HG03108 (cell line): ENCODE measurements around the gene GRIN1.

Source experiments
- ATAC-seq: cut with Tn5 transposase; IDR thresholded peaks from one replicate; pipeline ENCODE4 v1.9.1; 2021; ENCODE audit warnings: moderate library complexity; ENCODE audit not compliant: unreplicated experiment

Gene GRIN1

DNA sequence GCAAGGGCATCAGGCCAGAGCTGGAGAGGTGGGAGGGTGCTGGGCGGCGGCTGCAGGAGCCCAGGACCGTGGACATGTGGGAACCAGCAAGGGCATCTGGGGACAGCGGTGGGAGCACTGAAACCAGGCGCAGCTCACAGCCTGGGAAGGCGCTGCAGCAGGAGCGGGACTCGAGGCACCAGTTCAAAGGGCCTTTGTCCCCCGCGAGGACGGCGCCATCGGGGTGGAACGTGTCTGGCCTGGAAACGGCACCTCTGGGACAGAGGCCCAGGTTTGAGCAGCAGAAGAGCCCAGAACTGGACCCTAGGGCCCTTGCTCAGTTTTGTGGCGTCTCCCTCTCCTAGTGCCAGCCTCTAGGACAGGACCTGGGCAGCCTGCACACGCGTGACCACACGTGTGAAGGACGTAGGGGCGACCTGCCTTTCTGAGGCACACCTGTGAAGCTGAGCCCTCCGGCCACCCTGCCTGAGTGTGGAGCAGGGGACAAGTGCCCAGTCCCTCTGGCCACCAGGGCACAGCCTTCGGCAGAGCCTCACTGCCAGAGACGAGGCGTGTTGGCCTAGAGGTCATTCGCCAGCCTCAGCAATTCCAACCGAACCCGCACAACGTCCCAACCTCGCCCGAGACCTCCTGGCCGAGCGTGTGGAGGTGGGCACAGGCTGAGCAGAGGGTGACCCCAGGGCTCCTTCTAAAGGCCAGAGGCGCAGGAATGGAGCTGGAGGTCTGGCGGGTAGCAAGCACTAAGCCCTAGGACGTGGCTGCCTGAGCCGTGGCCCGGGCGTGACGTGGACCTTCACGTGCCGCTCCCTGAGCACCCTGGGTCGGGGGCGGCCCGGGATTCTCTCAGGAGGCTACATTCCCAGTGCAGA is 35.1 kb downstream of the GRIN1 start:
- no peak for ATAC-seq

DNA sequence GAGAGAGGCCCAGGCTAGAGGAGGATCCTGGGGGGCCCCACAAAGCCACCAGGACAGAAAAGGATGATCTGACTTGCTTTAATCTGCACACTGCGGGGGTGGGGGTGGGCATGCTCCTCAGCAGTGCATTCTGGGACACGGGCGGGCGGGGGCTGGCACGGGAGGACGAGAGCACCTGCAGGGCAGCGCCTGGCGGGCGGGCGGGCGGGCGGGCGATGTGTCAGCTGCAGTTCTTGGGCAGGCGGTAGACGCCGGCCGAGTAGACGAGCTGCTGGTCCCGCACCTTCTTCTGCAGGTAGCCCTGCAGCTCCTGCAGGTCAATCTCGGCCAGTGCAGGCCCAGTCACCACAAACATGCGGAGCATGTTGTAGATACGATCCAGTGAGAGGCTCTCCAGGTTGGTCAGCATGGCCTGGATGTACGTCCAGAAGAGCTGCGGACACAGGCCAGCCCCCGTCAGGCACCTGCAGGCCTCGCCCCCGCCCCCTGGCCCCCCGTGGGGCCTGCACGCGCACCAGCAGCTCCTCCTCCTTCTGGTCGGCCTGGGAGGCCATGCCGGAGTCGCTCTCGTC is 35.9 kb downstream of the GRIN1 start:
- no peak for ATAC-seq

DNA sequence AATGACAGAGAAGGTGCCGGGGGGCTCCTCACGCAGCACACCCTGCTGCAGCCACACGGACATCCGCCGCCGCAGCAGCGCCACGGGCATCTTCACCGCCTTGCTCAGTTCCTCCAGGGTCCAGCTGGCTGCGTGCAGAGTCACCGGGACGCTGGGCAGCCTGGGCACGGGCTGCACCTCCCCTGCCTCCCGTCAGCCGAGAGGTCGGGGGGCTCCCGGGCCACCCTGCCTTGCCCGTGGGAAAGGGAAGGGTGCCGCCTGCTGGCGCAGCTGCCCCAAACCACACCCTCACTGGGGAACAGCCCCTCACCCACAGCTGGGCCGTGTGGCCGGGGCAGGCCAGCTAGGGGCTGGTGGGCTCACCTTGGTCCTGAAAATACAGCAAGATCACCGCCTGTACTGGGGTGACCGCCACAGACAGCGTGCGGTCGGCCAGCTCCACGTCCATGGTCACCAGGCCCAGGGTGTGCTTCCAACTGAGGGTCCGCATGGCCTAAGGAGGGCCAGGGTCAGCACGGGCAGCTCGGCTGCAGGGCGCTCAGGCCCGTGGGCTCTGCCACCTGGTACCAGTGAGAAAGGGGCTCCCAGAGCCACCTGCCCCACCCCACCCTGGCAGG is 36.5 kb downstream of the GRIN1 start:
- ATAC-seq: no peak

DNA sequence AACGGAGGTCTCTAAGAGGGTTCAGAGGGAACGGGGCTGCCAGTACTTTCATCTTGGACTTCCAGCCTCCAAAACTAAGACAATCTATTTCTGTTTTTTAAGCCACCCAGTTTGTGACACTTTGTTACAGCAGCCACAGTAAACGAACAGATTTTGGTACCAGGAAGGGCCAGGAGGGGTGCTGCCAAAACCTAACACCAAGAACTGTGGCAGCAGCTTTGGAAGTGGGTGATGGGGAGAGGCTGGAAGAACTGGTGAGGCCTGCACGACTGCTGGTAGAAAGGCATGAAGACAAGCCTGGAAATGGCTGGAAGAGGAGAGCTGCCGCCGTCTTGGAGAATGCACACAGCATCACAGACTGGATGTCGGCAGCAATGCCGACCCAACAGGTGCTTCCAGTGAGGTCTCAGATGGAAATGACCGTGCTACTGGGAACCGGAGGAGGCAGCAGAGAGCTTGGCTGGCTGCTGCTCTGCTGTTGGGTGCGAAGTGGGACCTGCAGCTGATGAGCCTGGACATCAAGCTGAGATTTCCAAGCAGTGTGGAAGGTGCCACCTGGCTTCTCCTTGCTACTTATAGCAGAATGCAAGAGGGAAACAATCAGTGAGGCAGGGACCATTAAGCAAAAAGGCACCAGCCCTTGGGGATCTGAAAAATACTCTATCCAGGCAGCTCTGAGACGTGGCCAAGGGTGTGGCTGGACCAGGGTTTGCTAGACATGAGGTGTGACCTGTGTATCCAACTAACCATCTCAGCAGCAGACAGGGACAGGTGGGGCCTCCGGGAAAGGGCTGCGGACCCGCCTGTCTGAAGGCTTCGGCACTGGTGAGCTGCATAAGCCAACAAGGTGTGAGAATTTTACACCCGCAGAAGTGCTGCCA is 37.6 kb downstream of the GRIN1 start:
- no peak for ATAC-seq

DNA sequence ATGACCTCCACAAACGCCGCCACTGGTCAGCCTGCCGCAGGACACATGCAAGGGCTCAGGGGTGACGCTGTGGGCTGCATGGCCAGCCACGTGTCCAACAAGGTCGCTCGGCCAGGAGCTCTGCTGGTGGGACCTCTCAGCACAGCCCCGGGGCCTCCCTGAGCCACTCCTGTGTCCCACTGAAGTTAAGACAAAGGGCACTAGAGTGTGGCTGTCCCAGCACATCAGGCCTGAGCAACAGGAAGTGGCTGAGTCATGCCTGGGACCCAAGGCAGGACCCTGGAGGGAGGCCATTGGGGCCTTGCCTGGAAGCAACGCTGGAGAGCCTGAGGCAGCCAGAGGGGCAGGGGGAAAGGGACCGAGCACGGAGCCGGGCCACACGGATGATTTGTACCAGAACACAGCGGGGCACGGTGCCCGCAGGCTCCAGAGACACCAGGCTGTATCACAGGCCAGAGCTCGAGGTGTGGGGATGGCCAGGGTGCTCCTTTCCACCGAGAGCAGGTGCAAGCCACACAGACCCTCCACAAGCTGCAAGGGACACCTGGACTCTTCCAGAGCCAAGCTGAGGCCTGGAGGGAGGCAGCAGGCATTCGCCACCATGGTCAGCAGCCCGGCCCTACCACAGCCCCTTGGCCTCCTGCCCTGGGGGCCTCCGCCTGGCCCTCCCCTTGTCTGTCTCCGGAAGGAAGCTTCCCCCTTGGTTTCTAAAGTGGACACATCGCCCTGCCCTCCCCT is 39.4 kb downstream of the GRIN1 start:
- no peak for ATAC-seq

DNA sequence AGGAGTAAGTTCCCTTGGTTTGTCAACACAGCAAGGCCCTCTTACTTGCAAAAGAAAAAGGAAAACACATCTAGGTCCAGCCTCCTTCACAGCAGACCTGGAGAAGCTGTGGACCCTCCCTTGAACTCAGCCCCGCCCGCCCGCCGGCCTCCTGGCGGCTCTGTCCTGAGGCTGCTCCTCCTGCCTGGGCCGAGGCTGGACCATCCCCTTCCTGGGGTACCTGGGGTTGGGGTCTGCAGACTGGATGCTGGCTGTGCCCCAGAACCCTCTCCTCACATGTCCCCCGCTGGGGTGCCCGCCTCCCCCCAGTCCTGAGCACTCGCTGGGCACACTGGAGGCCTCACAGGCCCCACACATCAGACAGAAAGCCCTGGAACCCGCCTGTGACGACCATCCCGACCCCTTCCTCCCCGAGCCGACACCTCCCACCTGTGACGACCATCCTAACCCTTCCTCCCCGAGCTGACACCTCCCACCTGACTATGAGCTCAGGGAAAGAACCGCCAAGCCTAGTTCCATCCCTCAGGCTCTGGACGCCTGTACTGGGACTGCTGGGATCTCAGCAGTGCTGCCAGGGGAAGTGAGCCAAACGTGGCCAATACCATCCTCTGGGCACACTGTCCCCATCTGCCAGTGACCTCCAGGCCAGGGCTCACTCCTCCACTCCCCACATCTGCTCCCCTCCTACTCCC is 40.1 kb downstream of the GRIN1 start:
- ATAC-seq: no peak

DNA sequence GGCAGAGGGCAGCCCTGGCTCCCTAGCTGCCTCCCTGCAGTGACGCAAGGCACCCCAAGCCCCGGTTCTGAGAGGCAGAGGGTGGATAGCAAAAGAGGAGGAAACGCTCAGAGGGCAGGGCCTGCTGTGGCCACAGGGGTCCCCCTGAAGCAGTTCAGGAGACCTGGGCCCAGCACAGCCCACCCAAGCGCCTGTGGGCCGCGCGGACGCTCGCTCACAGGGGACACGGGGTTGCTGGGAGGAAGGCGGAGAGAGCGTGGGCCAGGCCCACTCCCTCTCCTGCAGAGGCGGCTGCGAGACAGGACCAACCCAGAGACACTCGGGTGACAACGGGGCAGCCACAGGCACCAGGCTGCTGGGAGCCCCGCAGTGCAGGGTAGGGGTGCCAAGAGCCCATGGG is 40.8 kb downstream of the GRIN1 start:
- no peak for ATAC-seq

DNA sequence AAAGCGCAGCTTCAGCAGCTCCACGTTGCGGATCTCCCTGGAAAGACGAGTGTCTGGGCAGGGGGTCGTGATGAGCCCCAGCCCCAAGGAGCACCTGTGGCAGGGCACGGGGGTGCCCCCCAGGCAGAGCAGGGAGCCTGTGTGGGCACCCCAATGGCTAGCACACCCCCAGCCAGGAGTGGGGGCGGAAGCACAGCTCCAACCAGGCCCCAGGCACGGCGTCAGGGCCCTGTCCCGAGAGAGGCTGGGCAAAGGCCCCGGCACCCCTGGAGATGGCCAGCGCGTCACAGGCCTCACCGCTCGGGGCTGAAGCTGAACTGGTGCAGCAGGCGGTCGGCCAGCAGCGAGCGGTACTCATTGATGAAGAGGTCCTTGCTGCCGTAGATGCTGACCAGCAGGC is 41.5 kb downstream of the GRIN1 start:
- ATAC-seq: no peak

DNA sequence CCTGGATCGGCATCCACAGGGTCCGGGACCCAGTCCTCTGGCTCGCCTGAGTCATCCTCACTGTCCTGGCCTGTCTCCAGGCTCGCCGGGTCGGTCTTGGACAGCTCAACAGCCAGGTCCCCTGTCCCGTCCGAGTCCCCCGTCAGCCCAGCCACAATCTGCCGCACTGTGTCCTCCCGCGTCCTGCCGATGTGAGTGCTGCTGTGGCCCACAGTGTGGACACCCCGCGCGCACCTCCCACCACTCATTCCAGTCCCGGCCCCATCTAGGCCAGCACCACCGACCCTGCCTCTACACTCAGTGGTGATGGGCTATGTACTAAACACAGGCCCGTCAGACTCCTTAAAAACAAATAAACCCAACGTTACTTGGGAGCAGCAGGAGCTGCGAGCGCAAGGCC is 42.7 kb downstream of the GRIN1 start:
- ATAC-seq: no peak

DNA sequence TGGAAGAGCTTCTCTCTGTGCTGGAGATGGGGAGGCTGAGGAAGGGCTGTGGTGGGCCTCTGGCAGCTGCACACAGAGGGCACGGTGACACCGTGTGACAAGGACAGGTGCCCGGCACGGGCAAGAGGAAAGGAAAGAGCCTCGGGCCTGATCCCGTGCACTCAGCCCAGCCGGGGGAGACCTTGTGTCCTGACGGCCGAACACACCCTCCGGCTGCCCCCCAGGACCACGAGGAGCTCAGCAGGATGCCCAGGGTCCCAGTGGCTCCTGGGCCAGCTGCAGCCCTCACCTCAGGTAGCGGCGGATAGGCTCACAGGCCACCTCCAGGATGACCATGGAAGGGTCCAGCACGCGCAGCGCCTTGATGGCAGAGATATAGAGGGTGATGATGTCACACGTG is 43.9 kb downstream of the GRIN1 start:
- ATAC-seq: no peak

DNA sequence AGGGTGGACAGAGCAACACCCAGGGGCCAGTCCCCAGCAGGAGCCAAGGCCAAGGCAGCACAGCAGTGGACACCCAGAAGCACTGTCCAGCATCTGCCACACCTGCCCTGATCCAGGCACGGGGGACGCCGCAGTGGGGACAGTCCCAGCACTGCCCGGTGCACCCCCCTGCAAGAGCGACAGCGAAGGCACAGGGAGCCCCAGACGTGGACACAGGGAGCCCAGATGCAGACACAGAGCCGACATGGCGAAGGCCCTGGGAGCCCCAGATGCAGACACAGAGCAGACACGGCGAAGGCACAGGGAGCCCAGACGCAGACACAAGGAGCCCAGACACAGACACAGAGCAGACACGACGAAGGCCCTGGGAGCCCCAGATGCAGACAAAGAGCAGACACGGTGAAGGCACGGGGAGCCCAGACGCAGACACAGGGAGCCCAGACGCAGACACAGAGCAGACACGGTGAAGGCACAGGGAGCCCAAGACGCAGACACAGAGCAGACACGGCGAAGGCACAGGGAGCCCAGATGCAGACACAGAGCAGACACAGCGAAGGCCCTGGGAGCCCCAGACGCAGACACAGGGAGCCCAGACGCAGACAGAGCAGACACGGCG is 45.1 kb downstream of the GRIN1 start:
- no peak for ATAC-seq

DNA sequence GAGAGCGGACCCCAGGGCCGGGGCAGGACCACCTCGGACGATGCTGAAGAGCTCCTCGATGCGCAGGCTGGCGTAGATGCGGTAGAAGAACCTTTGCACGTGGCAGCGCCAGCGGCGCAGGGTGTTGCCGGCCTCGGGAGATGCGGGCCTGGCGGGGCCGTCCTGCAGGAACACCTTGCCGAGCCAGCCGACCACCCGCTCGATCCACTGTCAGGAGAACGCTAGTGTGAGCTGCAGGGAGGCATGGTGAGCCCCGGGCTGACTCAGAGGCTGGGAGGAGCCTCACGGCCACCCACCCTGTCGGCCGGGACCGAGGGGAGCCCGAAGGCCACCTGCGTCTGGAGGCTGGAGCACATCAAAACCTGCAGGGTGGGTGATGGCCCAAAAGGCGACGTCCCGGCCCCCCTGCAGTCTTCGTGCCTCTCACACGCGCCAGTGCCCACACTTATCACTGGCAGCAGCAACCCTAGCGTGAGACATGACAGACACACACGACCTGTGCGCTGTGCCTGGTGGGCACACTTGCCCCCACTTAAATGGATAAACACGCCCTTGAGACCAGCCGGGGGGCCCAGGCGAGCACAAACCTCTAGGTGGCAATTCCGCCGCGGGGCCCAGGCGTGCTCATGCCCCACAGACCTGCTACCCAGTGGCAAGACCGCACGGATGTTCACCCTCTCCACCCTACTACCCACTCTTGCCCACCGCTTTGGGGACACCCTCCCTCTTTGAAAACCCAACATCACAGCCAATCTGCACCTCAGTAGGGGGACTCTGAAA is 46.1 kb downstream of the GRIN1 start:
- no peak for ATAC-seq

DNA sequence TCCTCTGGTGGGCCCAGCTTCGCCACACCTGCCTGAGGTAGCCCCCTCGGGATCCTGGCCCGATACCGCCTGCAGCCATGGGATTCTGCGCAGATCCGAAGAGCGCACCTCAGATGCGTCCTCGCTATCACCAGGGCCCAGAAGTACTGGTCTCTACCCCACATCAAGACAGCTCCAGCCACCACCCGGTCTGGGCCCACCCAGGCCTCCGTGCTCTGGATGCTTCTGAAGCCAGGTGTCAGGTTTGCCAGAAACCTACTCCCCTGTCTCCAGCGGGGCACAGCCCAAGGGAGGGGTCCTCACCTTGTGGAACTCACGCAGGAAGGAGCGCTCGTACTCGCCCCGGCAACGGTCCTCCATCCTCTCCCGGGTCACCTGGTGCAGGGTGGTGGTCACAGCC is 47.0 kb downstream of the GRIN1 start:
- no peak for ATAC-seq

DNA sequence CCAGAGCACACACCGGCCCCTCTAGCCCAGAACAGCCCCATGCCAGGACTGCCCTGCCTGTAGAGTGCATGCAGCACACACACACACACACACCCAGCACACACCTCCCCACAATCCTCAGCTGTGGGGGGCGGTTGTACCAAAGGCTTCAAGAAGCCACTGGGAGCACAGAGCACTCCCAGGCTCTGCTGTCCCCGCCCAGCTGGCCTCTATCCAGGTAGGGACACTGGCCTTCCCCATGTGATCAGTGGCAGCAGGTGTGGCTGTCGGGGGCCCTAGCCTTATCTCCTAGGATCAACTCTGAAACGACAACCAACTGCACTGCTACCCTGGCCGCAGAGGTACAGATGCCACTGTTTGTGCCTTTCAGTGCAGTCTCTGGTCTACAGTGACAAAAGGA is 47.4 kb downstream of the GRIN1 start:
- ATAC-seq: no peak

DNA sequence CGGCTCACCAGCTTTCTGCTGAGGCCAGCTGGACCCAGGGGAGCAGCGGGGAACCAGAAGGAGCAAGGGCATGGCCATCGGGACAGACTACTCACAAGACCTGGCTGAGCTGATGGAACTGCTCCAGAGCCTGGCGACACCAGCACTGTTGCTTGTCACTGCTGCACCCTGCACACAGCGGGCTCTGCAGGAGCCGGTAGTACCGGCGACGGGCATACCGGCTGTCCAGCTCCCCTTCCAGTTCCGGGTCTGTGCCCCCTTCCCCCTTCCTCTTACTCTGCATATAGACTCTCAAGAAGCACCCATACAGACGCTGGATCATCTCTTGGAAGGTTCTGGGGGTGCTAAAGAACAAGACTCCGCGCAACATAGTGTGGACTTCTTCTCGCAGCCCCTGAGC is 48.4 kb downstream of the GRIN1 start:
- ATAC-seq: no peak

DNA sequence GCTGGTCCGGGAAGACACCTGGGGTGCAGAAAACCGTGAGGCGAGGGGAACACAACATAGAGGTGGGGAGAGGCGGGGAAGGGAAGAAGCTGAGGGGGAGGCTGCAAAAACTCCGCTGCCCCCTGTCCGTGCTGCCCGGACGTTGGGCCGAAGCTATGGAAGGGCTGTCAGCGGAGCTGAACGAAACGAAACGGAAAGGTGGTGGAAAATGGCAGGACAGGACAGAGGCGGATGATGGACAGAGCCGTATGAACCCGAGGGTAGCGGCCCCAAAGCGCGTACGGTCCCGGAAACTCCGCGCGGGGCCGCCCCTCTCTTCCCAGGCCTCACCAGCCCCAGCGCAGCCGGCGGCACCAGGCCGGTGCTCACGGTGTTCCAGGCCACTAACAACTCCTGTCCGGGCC is 49.1 kb downstream of the GRIN1 start:
- ATAC-seq: no peak

DNA sequence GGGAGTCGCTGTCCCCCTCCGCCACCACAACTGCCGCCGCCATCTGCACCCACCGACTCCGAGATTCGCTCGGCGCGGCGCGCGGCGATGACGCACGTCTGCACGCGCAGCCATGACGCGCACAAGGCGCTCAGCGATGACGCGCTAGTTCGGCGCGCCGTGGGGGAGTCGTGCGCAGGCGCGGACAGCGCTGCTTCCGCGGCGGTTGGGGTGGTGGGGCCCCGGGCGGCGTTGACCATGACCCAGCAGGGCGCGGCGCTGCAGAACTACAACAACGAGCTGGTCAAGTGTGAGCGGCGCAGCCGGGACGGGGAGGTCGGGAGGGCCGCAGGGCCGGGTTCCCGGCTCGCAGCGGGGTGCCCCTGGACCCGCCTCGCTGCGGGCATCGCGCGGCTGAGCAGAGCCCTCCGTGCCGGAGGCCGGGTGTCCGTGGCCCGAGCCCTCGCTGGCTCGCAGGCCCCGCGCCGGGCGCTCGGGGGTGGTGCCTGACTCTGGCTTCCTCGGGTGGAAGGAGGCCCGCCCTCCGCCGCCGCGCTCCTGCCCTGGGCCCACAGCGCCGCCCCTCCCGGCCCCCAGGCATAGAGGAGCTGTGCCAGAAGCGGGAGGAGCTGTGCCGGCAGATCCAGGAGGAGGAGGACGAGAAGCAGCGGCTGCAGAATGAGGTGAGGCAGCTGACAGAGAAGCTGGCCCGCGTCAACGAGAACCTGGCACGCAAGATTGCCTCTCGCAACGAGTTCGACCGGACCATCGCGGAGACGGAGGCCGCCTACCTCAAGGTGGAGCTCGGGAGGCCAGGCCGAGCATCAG is 49.7 kb downstream of the GRIN1 start, which contains the start of the genes ANAPC2 and SSNA1:
Gene ANAPC2 (minus strand): TSS at position 71 of the 807 bp plus-strand sequence. CDS start 28 bp downstream, at position 43.
Gene SSNA1 (plus strand): TSS at position 187 of the 807 bp plus-strand sequence. CDS start 51 bp downstream, at position 238.
- peak; percentile 57 for ATAC-seq
